GM12878 (cell line): Measurements from ENCODE around the gene TPD52L2. TPM values are rescaled to one million over a fixed set of nuclear protein-coding genes. Genes with fewer than 3 reads are reported as not detected.

ENCODE experiments used
- ATAC-seq: fragments of 200-7000 bp; cut with Tn5 transposase; 3 replicates; pipeline ENCODE4 v1.9.1; 2020; ENCODE audit warnings: mild to moderate bottlenecking, moderate library complexity
- BruUV-seq: library from RNA; stranded (reverse); fragments of 400-500 nt; replicated peaks from 2 replicates; lab custom pipeline; 2021; lab: Mats Ljungman, UMichigan
- CTCF ChIA-PET: fragments of 300-600 bp; sonication (Branson Sonifier 250); formaldehyde crosslinking; extraction: SDS; loops from one replicate; lab custom pipeline; 2021; ENCODE audit warnings: inconsistent platforms; lab: Yijun Ruan, JAX
- POLR2A ChIA-PET: fragments of 350-600 bp; formaldehyde crosslinking; extraction: SDS; loops from one replicate; lab custom pipeline; 2021; ENCODE audit warnings: inconsistent platforms; lab: Charles Lee
- RAD21 ChIA-PET: fragments of 300-600 bp; sonication (Branson Sonifier 250); formaldehyde crosslinking; loops from one replicate; lab custom pipeline; 2023; ENCODE audit warnings: antibody characterized with exemption; ENCODE audit not compliant: unreplicated experiment; lab: Charles Lee
- SMC1A ChIA-PET: fragments of 300-600 bp; sonication (Branson Sonifier 250); formaldehyde crosslinking; loops from one replicate; lab custom pipeline; 2023; ENCODE audit not compliant: unreplicated experiment, uncharacterized antibody; lab: Charles Lee
- DNase-seq: peaks from one replicate; pipeline ENCODE4 v3.0.0-alpha.2; 2011; ENCODE audit warnings: low read depth, low spot score
- FAIRE-seq: peaks from 3 replicates; lab custom pipeline; 2011; peaks lifted over from hg19 to GRCh38; lab: Jason Lieb, UNC
- H2AFZ ChIP-seq: 2 replicates; pipeline ENCODE4 v1.6.0; 2011; ENCODE audit warnings: low read depth, low read length, control low read depth; ENCODE audit not compliant: control insufficient read depth
- H3K27ac ChIP-seq: 2 replicates; pipeline ENCODE4 v1.5.1; 2011; ENCODE audit warnings: control low read depth; ENCODE audit not compliant: control insufficient read depth, insufficient read depth
- H3K27me3 ChIP-seq, 2 experiments: replicated peaks in 1 of 2; 2 replicates each; pipeline versions ENCODE4 v1.6.0 to v1.6.1; 2011; ENCODE audit warnings: low read length in 1 of 2; ENCODE audit not compliant: control insufficient read depth in 2 of 2, insufficient read depth in 2 of 2
- H3K36me3 ChIP-seq, 2 experiments: 2 replicates each; pipeline ENCODE4 v1.5.1; 2011; ENCODE audit warnings: low read length in 1 of 2; ENCODE audit not compliant: control insufficient read depth in 2 of 2, insufficient read depth in 2 of 2
- H3K4me1 ChIP-seq: 2 replicates; pipeline ENCODE4 v1.6.1; 2011; ENCODE audit warnings: mild to moderate bottlenecking, low read length, moderate library complexity, mixed read lengths; ENCODE audit not compliant: control insufficient read depth, insufficient read depth
- H3K4me2 ChIP-seq: 2 replicates; pipeline ENCODE4 v1.6.0; 2011; ENCODE audit warnings: control low read depth; ENCODE audit not compliant: control insufficient read depth, insufficient read depth
- H3K4me3 ChIP-seq: fragments of 200-600 bp; sonication (generic); 2 replicates; pipeline ENCODE4 v1.5.1; 2016
- H3K79me2 ChIP-seq: 2 replicates; pipeline ENCODE4 v1.6.0; 2011; ENCODE audit warnings: low read length; ENCODE audit not compliant: control insufficient read depth, insufficient read depth
- H3K9ac ChIP-seq: 2 replicates; pipeline ENCODE4 v1.8.0; 2011; ENCODE audit warnings: low read length, control low read depth, mixed read lengths; ENCODE audit not compliant: control insufficient read depth, insufficient read depth
- H3K9me3 ChIP-seq: replicated peaks from 3 replicates; pipeline ENCODE4 v1.5.1; 2011; ENCODE audit warnings: mild to moderate bottlenecking, low read length; ENCODE audit not compliant: control insufficient read depth, insufficient read depth
- H4K20me1 ChIP-seq: 2 replicates; pipeline ENCODE4 v1.6.0; 2011; ENCODE audit not compliant: control insufficient read depth, insufficient read depth
- ATF7 ChIP-seq: fragments of 450-650 bp; IDR thresholded peaks from 2 replicates; pipeline ENCODE4 v1.6.1; 2016; ENCODE audit warnings: low read depth, mild to moderate bottlenecking
- BHLHE40 ChIP-seq, 2 experiments: fragments of 450-650 bp in 1 of 2; IDR thresholded peaks; 2 replicates each; pipeline ENCODE4 v1.6.1; 2011 to 2017; ENCODE audit warnings: low read depth in 2 of 2, borderline replicate concordance in 1 of 2, improper control_type of control experiment in 1 of 2, low read length in 1 of 2, mild to moderate bottlenecking in 1 of 2
- MEF2B ChIP-seq: fragments of 450-650 bp; IDR thresholded peaks from 2 replicates; pipeline ENCODE4 v1.6.1; 2018; ENCODE audit warnings: mild to moderate bottlenecking, moderate library complexity; ENCODE audit not compliant: partially characterized antibody, poor library complexity, severe bottlenecking
- NBN ChIP-seq: fragments of 450-650 bp; IDR thresholded peaks from 2 replicates; pipeline ENCODE4 v1.6.1; 2016
- NR2F1 ChIP-seq: fragments of 450-650 bp; conservative IDR thresholded peaks from 2 replicates; pipeline ENCODE4 v1.6.1; 2017; ENCODE audit warnings: mild to moderate bottlenecking
- POLR2A ChIP-seq: IDR thresholded peaks from 2 replicates; pipeline ENCODE4 v1.6.1; 2011; ENCODE audit warnings: low read depth, mild to moderate bottlenecking, low read length
- RCOR1 ChIP-seq: conservative IDR thresholded peaks from 2 replicates; pipeline ENCODE4 v1.6.1; 2012; ENCODE audit warnings: low read depth, low read length, improper control_type of control experiment
- RUNX3 ChIP-seq: IDR thresholded peaks from 2 replicates; pipeline ENCODE4 v1.6.1; 2012; ENCODE audit warnings: low read length, inconsistent platforms
- SKIL ChIP-seq: fragments of 450-650 bp; IDR thresholded peaks from 2 replicates; pipeline ENCODE4 v1.6.1; 2017; ENCODE audit warnings: mild to moderate bottlenecking, low read depth, inconsistent platforms; ENCODE audit not compliant: poor library complexity, severe bottlenecking
- WGBS: methylation state at CpG from one replicate; pipeline ENCODE4 v1.1.6; 2016; ENCODE audit warnings: low lambda C conversion rate; ENCODE audit not compliant: insufficient replicate concordance, insufficient coverage; ENCODE audit errors: missing lambda C conversion rate; 5-methylcytosine and 5-hydroxymethylcytosine counted together
- in situ Hi-C: fragments of 300-500 bp; cut with MboI; formaldehyde crosslinking; loops from 9 replicates; pipeline ENCODE4 v1.14.3; 2018; ENCODE audit warnings: mixed read lengths
- intact Hi-C: fragments of 100-400 bp; cut with micrococcal nuclease; formaldehyde crosslinking; loops from one replicate; pipeline ENCODE4 v1.14.2; 2022; ENCODE audit not compliant: unreplicated experiment
- polyA plus RNA-seq, 11 experiments: library from polyadenylated mRNA; depleted of rRNA in 4 of 11; unstranded in 6 of 11; stranded (reverse) in 5 of 11; fragments of >200 nt; fragmentation: Nextera tagmentation in 4 of 11; fragmentation: Illumina TruSeq in 1 of 11; extraction: Ambion mirVana in 4 of 11; extraction: Trizol in 1 of 11; gene quantifications; 1 replicate in 1 of 11; 2 replicates in 10 of 11; pipeline versions ENCODE4 v1.2.1 to v1.2.3, GENCODE V29; 2011 to 2016; ENCODE audit warnings: inconsistent platforms in 2 of 11, missing spikeins in 2 of 11, low read depth in 1 of 11
- total RNA-seq, 4 experiments: library from RNA; depleted of rRNA in 3 of 4; stranded (reverse); fragments of >200 nt in 3 of 4; fragmentation: Illumina TruSeq in 1 of 4; extraction: Trizol in 1 of 4; gene quantifications; 2 replicates each; pipeline versions ENCODE4 v1.2.1 to v1.2.3, GENCODE V29; 2013 to 2021

Gene TPD52L2
- total and polyA plus RNA-seq, 10 of the 15 experiments (the other 5 are each of a cell fraction or from before 2014, with no cell fraction given): 1.6 to 71.0 (median 46.3) TPM

DNA sequence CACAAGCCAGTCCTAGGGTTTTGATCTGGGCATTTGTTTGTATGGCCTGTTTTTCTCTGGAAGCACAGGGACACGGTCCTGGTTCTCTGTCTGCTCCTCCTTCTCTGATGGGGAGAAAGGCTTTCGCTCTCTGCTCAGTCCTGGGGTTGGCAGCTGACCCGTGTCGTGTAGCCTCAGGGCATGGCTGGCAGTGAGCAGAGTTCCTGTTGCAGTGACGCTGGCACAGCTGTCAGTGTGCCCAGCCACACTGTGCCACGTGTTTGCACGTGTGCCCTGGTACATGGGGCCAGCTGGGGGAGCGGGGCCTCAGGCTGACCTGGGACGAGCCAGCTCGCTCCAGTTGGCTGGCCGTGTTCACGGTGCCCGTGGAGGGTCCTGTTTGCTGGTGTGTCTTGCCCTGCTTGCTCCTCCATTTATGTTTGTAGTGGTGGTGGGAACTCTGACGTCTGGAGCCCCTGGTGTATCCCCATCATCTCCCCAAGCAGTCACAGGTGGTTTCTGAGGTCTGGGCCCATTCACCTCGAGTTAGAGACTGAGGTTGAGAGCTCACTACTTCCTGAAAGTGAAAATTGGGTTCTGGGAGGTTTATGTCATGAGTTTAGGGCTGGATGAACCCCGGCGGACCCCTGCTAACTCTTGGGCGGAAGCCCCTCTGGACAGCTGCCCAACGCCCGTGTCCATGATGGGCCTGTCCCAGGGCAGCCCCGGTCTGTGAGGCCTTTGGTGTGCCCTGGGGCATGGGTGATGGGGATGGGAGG, 19.6 kb downstream of the TPD52L2 start:
- SMC1A ChIA-PET: no interaction called here
- ATAC-seq (peak; percentile 69), DNase-seq (no peak), FAIRE-seq (no peak)
- CTCF ChIA-PET: no interaction called here
- BruUV-seq: no TSS peak
- POLR2A ChIA-PET: no interaction called here
- in situ Hi-C loops (no loop called here), intact Hi-C loops (no loop called here)
- no peaks in the 10 kb centered on the region for H3K9me3 ChIP-seq
- H3K36me3 ChIP-seq: peaks cover 10 to 34% of the 10 kb centered on the region in 2 experiments; a peak in 3 of 4 replicates
- H3K79me2 ChIP-seq: no peaks in the 10 kb centered on the region
- no peak overlapping the region for H3K9ac ChIP-seq
- H3K27me3 ChIP-seq: no peaks in the 10 kb centered on the region
- H4K20me1 ChIP-seq: no peaks in the 10 kb centered on the region
- 0 out of 2 replicates have a peak, but pooled peaks cover 3% of the 10 kb centered on the region for H3K4me1 ChIP-seq
- TF ChIP-seq RUNX3: peak; percentile 50
- peak in 1 of 2 experiments; percentile 34; a peak in 1 of 4 replicates for TF ChIP-seq BHLHE40 (IDR thresholded peaks at IDR 0.05; ENCODE audit: borderline replicate concordance in 1 of 2, low read depth in 2 of 2, low read length in 1 of 2)
- TF ChIP-seq NR2F1: peak; percentile 81; the same call in 1 of the 2 replicates
- peak; percentile 40 for TF ChIP-seq SKIL
- TF ChIP-seq NBN: no peak
- TF ChIP-seq MEF2B: peak; percentile 73
- 0 out of 2 replicates have a peak, but pooled peaks have one; percentile 30 for TF ChIP-seq POLR2A
- no peak for TF ChIP-seq RCOR1
- peak; percentile 41; the same call in 1 of the 2 replicates for TF ChIP-seq ATF7
- 72% methylated on average over 21 of the region's 21 CpGs for WGBS
- H3K4me2 ChIP-seq: no peak overlapping the region
- no peak overlapping the region for H3K27ac ChIP-seq
- H2AFZ ChIP-seq: no peak overlapping the region
- no peak overlapping the region for H3K4me3 ChIP-seq
- RAD21 ChIA-PET: no interaction called here
